ENCODE measurements around the gene INTS2.
"Not testable (repeated sequence)": the region's sequence is repeated elsewhere in the genome, so short reads cannot be mapped to it uniquely, and the experiment has no call there.

INTS2 gene, protein sequence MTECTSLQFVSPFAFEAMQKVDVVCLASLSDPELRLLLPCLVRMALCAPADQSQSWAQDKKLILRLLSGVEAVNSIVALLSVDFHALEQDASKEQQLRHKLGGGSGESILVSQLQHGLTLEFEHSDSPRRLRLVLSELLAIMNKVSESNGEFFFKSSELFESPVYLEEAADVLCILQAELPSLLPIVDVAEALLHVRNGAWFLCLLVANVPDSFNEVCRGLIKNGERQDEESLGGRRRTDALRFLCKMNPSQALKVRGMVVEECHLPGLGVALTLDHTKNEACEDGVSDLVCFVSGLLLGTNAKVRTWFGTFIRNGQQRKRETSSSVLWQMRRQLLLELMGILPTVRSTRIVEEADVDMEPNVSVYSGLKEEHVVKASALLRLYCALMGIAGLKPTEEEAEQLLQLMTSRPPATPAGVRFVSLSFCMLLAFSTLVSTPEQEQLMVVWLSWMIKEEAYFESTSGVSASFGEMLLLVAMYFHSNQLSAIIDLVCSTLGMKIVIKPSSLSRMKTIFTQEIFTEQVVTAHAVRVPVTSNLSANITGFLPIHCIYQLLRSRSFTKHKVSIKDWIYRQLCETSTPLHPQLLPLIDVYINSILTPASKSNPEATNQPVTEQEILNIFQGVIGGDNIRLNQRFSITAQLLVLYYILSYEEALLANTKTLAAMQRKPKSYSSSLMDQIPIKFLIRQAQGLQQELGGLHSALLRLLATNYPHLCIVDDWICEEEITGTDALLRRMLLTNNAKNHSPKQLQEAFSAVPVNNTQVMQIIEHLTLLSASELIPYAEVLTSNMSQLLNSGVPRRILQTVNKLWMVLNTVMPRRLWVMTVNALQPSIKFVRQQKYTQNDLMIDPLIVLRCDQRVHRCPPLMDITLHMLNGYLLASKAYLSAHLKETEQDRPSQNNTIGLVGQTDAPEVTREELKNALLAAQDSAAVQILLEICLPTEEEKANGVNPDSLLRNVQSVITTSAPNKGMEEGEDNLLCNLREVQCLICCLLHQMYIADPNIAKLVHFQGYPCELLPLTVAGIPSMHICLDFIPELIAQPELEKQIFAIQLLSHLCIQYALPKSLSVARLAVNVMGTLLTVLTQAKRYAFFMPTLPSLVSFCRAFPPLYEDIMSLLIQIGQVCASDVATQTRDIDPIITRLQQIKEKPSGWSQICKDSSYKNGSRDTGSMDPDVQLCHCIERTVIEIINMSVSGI

DNA sequence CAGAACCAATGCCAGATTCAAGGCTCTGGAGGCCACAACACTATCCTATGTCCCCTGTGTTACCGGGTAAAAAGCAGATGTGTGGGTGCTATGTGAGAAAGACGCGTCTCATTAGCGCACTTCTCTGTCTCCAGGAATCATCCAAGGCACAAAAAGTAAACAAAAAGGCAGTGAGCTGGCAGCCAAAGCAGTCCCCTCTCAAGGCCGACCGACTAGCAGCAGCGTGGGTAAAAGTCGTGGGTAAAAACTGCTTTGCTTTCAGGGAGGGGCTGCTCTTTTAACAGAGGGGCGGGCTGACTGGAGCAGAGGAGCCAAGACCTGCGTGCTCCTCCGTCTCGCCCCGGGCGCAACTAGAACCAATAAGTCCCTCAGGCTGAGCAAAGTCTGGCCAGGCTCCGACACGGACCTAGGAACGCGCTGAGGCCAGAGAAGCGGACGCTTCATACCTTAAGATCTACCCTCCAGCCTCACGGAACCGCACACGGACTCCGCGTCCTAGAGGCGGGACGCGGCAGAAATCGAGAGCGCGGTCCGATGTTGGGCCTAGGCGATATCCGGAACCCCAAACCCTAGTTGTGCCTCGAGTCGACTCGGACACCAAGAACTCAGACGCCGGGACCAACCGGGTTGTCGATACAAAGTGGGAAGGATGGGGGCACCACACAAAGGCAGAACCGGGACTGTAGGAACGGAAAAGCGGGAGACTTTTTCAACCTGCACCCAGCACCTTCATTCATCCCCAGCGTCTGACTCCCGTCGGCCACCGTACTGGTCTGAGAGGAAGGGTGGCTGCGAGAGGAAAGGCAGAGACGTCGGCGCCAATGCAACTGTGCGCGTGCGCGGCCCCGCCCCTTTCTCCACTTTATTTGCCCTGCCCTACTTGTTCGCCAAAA lies at the start of gene INTS2:
Gene INTS2 (minus strand): TSS at position 775 of the 893 bp plus-strand sequence. CDS start 1,338 bp downstream, outside the sequence.
- peak; percentile 46 for DNase-seq

DNA sequence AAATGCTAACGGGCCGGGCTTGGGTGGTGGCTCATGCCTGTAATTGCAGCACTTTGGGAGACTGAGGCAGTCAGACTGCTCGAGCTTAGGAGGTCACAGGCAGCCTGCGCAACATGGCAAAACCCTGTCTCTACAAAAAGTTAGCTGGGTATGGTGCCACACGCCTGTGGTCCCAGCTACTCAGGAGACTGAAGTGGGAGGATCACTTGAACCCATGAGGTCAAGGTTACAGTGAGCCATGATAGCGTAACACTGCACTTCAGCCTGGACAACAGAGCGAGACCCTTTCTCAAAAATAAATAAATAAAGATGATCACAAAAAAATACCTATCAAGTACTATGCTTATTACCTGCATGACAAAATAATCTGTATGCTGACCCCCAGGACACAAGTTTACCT lies 46.3 kb upstream of the INTS2 start:
- DNase-seq: no peak

DNA sequence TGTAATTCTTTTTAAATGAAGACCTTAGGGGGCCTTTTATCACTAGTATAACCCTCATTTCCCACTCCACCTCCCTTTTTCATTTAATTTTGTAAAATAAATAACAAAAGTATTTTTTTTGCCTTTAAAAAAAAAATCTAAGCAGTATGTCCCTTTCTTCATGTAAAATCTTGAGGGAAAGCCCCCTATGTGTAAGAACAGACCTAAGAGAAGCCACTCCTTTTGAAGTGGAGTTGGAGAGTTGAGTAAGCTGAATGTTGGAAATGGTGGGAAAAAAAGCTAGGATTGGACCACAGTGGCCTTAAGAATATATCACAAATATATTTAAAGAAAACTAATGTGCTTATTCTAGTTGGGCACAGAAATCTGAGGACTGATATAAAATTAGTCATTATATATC lies 44.5 kb upstream of the INTS2 start:
- no peak for DNase-seq

DNA sequence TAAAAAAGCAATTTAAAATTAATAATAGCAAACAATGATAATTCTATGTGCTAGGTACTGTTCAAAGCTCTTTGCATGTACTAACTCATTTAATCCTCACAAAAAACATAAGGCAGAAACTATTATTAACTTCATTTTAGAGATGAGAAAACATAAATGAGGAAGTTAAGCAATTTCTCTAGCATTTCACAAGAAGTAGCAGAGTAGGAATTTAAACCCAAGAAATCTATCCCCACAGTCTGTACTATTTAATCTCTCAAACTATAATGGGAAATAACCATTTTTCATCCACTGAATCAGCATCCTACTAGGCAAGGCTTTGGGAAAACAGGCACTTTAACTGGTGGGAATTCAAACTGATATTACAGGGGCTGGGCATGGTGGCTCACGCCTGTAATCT lies 42.2 kb upstream of the INTS2 start:
- DNase-seq: no peak

DNA sequence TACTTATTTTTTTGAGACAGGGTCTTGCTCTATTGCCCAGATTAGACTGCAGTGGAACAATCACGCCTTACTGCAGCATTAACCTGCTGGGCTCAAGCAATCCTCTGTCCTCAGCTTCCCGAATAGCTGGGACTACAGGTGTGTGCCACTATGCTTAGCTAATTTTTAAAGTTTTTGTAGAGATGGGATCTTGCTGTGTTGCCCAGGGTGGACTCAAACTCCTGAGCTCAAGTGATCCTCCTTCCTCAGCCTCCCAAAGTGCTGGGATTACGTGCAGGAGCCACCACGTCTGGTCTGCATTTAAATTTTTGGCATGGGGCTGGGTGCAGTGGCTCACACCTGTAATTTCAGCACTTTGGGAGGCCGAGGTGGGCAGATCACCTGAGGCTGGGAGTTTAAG lies 41.0 kb upstream of the INTS2 start:
- no peak for DNase-seq

DNA sequence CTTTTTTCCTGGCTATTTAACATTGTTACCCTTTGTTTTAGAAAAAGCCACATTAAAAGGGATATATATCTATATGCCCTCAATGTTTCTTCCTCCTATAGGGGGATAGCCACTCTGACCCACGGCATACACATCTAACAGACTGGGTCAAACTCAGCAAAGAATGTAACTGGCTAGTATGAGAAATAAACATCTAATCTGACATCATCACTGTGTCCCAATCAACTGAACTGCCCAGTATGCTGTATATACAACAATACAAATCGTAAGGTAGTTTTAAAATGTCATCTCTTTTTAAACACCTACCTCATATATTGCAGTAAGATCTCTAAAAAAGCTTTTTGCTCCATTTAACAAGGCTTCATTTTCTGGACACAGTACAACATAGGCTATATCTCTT lies 39.9 kb upstream of the INTS2 start:
- no peak for DNase-seq

DNA sequence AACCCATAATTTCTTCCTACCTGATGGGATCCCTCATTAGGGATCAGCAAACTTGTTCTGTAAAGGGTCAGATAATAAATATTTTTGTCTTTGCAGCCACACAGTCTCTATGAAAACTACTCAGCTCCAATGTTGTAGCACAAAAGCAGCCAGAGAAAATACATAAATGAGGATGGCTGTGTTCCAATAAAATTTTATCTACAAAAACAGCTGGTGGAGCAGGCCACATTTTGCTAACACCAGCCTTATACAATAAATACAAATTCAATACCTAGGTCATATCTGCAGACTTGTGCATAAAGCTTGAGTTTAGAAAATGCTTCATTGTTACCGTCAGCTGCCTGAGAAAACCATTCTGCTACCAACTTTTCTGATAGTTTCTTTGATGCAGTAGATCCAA lies 38.4 kb upstream of the INTS2 start:
- no peak for DNase-seq

DNA sequence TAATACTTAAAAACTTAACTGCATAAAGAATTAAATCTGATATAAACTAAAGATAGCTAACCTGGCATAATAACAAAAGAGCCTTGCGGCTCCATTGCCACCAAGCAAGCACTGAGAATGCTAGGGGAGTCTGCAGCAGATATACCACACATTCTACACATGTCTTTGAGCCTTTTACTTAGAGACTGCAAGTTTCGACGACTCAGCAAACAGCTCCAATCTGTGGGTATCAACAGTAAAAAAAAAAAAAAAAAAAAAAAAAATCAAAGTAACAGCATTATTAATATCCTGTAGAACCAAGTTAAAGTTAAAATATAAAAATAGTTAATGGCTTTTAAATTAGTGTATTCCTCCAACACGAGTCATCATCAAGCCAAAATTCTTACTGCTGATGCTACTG lies 27.8 kb upstream of the INTS2 start:
- DNase-seq: no peak

DNA sequence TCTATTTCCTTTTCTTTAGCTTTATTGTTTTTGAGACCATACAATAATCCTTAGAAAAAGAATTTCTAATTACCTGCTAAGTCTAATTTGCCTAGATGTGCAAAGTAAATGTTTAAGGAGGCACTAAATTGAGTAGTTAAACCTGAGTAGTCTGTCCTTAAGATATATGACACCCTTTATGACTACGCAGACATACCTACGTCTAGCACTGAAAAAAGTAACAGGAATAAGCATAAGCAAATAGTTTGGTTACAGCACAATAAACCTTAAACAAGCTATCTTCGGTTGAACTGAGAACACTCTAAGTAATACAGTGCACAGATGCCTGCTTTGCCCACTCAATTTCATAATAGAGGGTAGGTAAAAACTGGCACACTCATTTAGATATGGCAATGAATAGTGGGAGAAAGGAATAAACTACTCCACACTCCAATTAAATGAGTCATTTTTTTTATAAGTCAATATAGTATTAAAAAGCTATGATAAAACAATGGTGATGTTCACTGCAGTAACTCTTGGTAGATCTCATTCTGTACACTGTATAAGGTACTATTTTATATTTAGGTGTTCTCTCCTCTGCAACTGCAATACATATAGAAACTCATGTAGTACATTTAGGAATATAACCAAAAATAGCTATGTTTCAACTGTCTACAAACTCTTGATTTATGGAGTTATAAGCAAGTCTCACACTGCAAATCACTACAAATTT lies 19.7 kb upstream of the INTS2 start:
- DNase-seq: no peak

DNA sequence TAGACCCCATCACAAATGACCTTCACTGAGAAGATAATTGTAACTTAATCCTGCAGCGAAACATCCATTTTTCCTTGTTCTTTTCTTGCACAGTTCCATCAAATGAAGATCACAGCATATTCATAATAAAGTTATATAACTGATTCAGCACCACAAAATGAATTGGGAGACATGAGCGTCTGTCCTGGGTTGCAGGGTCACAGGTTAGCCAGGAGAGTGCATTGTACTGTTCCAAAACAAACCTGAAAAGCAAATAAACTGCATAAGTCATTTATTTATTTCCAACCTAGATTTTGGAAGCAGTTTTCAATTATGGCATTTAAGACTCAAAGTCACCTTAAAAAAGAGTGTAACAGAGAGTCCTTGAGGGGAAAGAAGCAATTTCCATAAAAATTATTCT lies 18.6 kb upstream of the INTS2 start:
- DNase-seq: no peak

DNA sequence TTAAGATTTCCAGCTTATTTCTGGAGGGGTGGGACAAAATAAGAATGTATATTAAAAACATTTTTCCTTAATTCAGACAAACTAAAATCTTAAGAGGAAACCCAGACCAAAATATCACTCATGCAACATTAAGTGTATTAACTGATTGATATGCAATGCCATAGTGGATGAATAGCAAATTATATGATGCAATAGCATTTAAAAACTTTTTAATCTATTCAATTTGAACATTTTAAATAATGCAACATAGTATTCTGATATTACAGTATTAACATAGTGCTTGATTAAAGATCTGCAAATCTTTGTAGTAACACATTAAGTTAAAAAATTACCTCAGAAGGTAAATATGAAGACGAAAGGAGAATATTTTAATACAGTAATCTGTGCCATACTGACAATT lies 15.3 kb upstream of the INTS2 start:
- DNase-seq: no peak

DNA sequence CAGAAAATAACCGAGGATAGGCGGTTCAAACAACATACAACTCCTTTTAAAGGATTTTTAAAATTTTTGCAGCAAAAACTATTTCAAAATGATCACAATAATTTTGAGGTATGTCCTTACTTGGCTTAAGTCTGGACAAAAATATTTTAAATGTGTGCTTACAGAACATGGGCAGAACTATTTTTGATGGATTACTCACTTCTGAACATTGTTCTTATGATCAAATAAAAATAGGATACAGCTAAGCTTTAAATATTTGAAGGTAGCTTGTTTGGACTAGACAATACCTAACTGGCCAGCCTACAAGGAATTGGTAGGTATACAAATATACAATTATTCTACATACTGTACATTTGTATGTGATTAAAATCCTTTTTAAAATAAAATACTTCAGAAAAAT lies 14.3 kb upstream of the INTS2 start:
- no peak for DNase-seq

DNA sequence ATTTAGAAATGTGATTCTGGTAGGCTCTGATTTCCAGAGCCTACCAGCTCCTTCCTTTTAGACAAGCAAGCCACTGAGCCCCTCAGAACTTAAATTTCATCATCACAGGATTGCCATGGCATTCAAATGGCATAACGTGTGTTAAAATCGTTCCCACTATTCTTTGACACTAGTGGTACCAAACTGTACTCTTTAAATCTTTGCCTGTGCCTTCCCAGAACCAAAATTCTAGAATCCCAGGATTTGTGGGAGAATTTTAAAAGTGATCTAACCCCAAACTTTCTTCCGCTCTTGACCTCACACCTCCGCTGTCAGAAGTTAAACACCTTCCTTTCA lies 287 bp upstream of the INTS2 start:
- DNase-seq: no peak

DNA sequence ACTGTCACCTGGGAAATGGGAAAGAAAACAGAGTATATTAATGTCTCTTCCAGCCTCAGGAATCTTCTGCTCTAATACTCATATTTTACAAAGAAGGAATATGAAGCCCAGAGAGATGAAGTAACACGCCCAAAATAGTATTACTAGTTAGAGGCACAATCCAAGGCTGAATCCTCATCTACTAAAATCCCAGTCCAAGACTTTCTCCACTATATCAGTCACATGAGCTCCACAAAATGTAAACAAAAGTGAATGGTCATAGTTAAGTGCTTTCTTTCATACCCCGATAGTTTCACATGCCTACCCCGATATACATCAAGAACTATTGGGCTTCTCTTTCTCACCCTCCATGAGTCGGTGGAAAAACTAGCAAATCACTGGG lies 965 bp downstream of the INTS2 start:
- no peak for DNase-seq

DNA sequence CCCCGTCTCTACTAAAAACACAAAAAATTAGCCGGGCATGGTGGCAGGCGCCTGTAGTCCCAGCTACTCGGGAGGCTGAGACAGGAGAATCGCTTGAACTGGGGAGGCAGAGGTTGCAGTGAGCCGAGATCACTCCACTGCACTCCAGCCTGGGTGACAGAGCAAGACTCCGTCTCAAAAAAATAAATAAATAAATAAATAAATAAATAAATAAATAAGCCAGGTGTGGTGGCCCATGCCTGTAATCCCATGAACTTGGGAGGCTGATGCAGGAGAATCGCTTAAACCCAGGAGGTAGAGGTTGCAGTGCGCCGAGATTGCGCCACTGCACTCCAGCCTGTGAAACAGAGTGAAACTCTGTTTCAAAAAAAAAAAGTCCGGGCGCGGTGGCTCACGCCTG lies 12.6 kb downstream of the INTS2 start:
- not testable (repeated sequence) for DNase-seq

DNA sequence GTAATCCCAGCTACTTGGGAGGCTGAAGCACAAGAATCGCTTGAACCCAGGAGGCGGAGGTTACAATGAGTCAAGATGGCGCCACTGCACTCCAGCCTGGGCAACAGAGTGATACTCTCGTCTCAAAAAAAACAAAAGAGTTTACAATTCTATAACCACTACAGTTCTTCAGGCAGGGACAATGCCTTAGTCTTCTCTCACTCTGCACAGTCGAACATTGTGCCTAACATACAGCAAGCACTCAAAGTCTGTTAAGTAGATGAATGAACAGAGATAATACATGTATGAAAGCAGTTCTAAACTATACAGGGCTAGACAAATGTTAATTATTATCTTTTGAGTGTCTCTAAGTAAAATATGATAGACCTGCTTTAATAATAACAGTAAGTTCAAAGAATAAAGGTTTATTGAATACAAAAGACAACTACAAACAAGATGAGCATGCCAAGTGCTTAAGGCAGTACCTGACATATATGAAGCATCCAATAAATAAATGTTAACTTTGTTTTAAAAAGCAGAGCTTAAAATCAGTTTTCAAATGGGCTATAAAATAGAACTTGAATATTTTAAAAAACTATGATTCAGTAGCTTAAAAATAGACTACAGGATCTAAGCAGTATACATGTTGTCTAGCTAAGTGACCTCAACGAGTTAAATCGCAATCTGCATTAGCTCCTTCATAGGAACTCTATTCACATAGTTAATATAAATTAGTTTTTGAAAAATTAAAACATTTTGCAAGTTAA lies 19.3 kb downstream of the INTS2 start:
- DNase-seq: no peak

DNA sequence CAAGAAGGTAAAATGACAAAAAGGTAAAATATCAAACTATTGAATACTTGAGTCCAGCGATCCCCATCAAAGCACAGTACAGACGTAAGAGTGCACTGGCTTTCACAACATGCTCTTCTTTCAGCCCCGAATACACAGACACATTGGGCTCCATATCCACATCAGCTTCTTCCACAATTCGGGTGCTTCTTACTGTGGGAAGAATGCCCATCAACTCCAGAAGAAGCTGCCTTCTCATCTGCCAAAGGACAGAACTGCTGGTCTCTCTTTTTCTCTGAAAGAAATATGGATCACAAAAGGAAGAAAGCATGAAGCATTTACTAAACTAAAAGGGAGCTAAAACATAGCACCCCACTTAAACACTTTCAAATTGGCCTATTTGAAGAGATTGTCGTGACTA lies 20.4 kb downstream of the INTS2 start:
- DNase-seq: no peak

DNA sequence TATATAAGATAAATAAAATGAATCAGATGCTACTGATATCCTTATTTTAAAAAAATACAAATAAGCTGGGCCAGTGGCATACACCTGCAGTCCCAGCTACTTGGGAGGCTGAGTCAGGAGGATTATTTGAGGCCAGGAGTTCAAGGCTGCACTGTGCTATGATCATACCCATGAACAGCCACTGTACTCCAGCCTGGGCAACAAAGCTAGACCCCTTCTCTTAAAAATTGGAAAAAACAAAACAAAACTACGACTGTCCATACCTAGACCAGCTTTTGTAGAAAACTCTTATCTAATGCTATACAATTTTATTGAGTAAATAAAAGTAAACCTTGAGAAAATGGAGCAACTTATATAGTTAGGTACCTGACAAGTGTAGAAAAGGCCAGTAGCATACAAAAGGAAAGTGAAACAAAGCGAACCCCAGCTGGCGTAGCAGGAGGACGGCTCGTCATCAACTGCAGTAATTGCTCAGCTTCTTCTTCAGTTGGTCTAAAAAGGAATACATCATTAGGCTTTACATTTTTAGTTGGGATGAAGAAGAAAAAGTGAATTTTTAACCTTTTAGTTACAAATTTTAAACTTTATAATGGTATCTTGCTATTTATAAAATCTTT lies 23.6 kb downstream of the INTS2 start:
- no peak for DNase-seq

DNA sequence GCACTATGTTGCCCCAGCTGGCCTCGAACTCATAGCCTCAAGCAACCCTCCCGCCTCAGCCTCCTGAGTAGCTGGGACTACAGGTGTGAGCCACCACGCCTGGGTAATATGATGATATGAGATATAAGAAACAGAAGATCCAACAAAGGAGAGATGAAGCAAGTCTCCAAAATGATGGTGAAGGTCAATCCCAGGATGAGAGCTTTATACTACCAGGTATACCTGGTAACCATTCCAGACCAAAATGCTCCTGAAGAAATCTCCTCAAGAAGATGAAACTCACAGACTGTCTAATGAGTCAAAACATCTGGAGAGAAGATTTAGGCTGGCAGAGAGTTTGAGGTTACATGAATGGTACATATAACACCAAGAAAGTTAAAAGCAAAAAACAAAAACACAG lies 24.5 kb downstream of the INTS2 start:
- DNase-seq: no peak

DNA sequence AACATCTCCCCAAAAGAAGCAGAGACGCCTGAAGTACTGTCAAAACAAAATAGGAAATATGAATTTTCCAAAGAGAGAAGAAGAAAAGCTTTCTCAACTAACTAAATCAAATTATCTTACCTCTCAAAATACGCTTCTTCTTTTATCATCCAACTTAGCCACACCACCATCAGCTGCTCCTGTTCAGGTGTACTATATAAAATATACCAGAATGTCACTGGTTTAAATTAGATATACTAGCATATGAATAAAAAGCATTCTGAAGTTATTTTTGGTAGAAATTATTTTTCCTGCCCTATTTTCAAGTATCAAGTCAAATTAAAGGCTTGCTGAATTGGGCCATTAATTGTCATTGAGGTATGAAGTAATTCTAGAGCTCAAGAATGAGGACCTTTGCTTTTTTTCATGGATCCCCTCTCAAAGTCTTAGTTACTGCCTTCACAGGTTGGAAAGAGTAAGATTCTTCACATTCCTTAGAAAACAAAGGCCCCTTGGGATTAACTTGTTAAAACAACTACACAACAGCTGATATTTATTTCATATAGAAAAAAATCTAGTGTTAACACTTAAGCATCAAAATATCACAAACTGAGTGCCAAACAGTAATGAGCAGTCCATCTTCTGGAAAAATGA lies 30.1 kb downstream of the INTS2 start:
- no peak for DNase-seq

All from DMS79 (cell line).